ENCODE measurements around the gene MAP7D1.
"Not testable (repeated sequence)": the region's sequence is repeated elsewhere in the genome, so short reads cannot be mapped to it uniquely, and the experiment has no call there.

The MAP7D1 gene

GRCh38 chr1:36154335-36154734 is 1.6 kb upstream of the MAP7D1 start:
- DNase-seq, result no peak

DNA sequence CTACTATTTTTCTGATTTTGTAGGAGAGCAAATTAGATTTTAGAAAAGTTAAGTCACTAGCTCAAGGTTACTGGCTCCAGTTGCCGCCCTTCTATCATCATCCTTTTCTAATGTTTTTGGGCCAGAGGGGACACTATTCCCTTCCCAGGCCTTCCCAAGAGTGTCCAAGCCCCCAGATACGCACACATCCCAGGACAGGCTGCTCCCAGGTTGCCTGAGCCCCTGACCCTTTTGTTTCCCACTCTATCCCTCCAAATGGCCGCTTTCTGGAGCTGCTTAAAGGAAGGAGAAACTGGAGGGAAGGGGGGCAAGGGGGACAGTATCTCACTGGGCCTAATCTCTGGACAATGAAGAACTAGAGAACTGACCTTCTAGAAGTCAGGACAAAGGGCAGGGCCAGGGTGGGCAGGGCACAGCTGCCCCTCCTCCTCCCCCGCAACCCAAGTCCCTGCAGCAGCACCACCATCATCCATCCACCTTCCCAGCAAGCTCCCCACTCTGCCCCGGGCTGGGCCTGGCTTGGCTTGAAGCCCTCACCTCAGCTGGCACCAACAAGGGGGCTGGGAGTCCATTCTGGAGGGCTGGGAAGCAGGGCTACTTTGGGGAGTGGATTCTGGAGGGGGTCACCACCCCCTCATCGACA is 1.1 kb upstream of the MAP7D1 start:
- peak in 2 of 3 experiments; percentile 26 to 51 for DNase-seq

- DNase-seq, result peak; percentile 39 to 81 (median 78)
Observed at GRCh38 chr1:36156329-36157114, 562 bp downstream of the MAP7D1 start.

DNA sequence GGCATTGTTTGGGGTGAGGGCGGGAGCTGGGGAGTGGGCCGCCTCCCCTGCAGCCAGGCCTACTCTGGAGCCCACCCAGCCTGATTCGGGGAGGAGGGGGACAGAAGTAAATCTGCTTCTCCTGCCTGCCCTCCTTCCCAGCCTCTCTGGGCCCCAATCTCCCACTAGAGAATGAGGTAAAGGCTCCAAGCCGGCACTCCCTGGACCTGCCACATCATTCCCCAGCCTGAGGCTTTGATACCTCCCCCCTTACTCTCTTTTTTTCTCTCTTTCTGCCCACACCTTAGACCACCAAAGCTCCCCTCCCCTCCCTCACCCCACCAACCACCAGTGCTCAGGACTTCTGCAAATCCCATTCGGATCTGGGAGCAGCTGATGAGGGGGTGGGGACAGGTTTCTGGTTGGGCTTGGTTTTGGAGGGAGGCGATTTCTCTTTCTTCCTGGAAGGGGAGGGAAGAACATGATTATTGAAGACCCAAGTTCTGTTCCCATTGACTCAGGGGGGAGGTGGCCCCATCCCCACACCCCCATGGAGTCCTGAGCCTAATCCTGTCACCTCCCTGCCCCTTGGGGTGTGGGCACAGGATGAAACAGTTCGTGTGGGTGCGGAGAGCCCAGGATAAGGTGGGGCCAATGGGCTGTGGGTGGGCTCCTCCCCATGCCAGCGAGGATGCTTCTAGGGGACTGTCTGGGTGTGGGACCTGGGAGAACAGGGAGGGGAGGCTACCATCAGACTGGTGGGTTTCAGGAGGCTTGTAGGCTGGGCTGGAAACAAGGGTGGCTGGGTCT is 1.3 kb downstream of the MAP7D1 start:
- DNase-seq, result peak in 1 of 3 experiments; percentile 57

GRCh38 chr1:36157973-36158826 is 2.2 kb downstream of the MAP7D1 start:
- no peak for DNase-seq

- not testable (repeated sequence) for DNase-seq
Observed at GRCh38 chr1:36158827-36159252, 2.9 kb downstream of the MAP7D1 start.

GRCh38 chr1:36159614-36160387 is 3.8 kb downstream of the MAP7D1 start:
- no peak for DNase-seq

GRCh38 chr1:36160388-36160948 is 4.5 kb downstream of the MAP7D1 start:
- DNase-seq, result no peak

- DNase-seq, result no peak
Observed at GRCh38 chr1:36160949-36161485, 5.1 kb downstream of the MAP7D1 start.

DNA sequence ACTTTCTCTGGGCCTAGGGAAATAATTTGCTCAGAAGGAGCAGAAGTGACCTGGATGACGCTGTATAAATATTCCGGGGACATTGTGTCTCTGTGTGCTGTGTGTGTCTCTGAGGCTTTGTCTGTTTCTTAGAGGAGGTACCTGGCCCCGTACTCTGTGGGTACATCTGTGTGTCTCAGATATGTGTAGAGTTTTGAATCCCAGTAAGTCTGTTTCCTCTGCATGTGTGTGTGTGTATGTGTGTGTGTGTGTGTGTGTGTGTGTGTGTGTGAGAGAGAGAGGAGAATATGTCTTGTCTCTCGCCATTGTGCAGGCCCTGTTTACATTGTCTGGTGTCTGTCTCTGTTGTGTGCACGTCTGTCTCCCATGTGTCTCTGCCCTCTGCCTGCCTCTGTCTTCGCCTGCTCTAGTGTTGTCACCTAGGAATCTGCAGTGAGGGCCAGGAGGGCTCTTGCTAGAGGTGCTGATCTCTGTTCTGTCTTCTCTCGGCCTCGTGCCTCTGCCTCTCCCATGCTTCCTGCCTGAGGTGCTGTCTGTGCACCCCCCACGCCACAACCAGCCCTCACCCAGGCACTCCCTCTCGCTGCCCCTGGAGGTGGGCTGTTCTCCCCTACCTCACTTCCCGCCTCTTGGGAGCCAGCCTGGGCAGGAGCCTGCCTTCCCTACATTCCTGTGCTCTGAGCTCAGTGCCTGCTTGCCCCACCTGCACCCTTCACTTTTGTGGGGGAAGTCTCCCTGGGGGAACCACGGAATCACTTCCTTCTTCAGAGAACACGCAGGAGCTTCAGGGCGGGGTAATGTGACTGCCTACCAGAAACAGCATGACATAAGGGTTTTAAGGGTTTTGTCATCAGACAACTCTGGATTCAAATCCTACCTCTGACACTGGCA is 5.9 kb downstream of the MAP7D1 start:
- DNase-seq, result no peak

- DNase-seq, result no peak
Observed at GRCh38 chr1:36162680-36163239, 6.8 kb downstream of the MAP7D1 start.

DNA sequence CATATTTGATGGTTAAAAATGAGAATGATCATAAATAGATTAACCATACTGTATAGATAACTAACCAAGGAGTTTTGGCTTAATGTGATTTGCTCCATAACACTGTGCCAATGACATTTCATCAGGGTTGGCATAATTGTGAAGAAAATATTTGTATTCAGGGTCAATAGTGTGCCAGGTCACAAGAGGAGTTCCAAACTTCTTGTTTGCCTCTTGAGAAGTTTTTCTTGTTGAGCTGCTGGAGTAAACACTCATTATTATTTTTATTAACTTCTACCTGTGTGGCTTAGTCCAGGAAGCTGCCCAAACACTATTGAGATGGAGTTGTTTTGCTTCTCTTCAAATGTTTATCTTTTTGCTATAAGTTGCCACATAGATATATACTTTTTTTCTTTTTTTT is 7.5 kb downstream of the MAP7D1 start:
- DNase-seq, result no peak

DNA sequence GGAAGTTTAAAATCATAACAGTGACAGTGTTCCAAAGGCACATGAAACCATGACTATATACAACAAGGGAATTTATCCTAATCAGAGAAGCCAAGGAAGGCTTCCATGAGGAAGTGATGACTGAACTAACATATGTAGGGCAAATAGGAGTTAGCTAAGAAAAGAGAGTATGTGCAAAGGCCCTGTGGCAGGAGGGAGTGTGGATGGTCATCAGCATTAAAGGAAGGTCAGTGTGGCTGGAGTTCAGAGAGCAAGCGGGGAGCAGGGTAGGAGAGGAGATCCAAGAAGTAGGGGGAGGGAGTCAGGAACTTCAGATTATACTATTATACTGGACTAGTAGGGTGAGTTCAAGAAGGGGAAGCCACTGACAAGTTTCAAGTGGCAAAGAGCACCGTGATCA is 8.4 kb downstream of the MAP7D1 start:
- DNase-seq, result no peak

DNA sequence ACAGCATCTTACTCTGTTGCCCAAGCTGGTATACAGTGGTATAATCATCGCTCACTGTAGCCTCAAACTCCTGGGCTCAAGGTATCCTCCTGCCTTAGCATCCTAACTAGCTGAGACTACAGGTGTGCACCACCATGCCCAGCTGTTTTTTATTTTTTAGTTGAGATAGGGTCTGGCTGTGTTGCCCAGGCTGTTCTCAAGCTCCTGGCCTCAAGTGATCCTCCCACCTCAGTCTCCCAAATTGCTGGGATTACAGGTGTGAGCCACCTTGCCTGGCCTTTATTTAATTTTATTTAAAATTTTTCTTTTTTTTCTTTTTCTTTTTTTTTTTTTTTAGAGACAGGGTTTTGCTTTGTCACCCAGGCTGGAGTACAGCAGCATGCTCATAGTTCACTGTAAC is 9.2 kb downstream of the MAP7D1 start:
- DNase-seq, result no peak

DNA sequence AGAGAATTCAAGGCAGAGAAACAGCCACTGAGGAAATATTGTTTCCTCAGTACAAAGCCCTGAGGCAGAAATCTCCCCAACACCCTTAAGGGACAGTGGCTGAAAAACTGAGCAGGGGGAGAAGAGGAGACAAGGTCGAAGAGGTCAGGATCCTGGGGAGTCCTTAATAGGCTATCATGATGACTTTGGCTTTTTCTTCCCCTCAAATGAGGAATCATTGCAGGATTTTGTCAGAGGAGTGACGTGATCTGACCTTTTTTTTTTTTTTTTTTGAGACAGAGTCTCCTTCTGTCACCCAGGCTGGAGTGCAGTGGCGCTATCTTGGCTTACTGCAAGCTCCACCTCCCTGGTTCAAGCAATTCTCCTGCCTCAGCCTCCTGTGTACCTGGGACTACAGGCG is 10.2 kb downstream of the MAP7D1 start:
- no peak for DNase-seq

DNA sequence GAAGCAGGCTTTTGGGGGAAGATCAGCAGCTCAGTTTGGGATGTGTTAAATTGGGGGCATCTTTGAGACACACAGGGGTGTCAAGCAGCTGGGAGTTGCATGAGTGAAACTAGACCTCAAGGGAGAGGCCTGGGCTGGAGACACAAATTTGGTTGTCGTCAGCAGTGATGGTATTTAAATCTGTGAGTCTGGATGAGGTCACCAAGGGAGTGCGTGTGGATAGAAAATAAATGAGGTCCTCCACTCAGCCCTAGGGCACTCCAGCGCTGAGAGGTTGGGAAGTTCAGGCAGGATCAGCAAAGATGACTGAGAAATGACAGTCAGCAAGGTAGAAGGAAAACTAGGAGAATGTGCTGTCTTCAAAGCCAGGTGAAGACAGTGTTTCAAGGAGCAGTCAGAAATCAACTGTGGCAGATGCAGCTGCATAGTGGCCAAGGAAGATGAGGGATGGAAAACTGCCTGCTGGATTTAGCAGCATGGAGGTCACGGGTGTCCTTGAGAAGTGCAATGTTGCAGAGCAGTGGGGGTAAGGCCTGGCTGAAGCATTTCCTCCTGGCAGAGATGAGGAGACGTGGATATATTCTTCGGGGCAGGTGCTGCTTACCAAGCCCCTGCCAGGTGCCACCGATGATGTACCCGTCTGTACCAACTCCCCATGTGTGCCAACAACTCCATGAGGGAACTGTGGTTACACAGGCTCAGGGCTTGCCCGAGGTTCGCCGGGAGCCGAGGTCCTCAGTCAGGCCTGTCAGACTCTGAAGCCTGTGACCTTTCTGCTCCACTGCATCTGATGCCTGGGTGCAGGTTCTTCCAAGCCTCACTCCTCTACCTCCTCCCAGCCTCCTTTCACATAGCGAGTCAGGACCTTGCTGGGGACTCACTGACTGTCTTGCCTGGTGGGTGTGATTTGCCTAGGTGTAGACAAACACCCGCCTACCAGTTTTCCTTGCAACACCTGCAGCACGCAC is 11.3 kb downstream of the MAP7D1 start:
- no peak for DNase-seq

DNA sequence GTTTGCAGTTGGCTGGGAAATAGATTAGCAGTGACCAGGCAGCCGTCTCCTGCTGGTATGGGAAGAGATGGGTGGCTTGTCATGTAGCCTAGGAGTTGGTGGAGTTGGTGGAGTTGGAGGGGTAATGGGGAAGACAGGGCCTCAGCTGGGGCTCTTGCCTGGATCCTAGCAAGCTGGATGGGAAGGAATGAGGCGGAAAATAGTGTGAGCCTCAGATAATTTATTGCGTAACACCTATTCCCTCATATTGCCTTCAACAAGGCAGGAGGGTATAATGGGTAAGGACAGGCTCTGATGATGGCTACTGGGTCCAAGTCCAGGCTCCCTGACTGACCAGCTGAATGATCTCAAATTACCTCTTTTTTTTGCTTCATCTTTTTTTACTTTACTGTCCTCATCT is 12.6 kb downstream of the MAP7D1 start:
- DNase-seq, result no peak

GRCh38 chr1:36170643-36171412 is 14.9 kb downstream of the MAP7D1 start:
- DNase-seq, result no peak

Data from NCI-H1417 (cell line).